ENCODE results near the gene GTF2IRD1. TPM values are rescaled to one million over a fixed set of nuclear protein-coding genes. Genes with fewer than 3 reads are reported as not detected.

The GTF2IRD1 gene
- total RNA-seq, 4 donors from 2014 or later, result 42.9 to 109 (median 77.0) TPM

DNA sequence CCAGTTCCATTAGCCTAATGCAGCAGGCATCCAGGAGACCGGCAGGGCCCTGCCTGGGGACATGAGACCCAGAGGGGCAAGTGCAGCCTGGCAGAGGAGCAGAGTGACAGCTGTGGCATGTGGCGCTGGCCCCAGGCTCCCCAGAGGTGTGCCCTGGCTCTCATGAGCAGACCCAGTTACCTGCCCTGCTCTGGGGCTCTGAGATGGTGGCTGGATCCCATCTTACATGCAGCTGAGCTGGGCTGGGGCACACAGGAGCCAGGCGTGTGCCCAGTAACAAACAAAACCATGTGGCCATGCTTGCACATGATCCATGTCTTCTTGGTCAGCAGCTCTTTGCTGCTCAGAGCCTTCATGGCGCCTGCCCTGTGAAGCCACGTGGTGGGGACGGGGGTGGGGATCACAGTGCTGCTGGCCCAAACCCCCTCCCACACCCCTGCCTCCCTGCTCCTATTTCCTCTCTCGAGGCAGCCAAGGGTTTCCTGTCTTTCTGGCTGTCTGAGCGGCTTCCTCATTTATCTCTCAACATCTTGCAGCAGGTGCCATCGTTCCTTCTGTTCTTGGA lies 163.6 kb downstream of the GTF2IRD1 start:
- peak overlapping the region; percentile 69 to 84 (median 74) for H3K27ac ChIP-seq
- H3K27me3 ChIP-seq, result no peaks in the 10 kb centered on the region
- in situ Hi-C loops (cut with MboI; ENCODE audit: low sequenced_read_pairs in 4 of 4) (loop anchor here in 1 of 4 donors (25.0 kb wide), 1 partner anchor 95 kb away; no protein-coding TSS in a partner anchor), intact Hi-C loops (cut with DNase I; ENCODE audit: low total_unique reads) (loop anchor here (5.0 kb wide), 1 partner anchor 55 kb away; no protein-coding TSS in a partner anchor)
- H3K4me1 ChIP-seq, result peaks cover 3 to 23% of the 10 kb centered on the region in 2 donors
- H3K4me3 ChIP-seq, result peak overlapping the region in 1 of 4 donors; percentile 10
- no peaks in the 10 kb centered on the region for H3K9me3 ChIP-seq
- peak; percentile 80 to 85 for ATAC-seq
- TF ChIP-seq, protein P1, sequence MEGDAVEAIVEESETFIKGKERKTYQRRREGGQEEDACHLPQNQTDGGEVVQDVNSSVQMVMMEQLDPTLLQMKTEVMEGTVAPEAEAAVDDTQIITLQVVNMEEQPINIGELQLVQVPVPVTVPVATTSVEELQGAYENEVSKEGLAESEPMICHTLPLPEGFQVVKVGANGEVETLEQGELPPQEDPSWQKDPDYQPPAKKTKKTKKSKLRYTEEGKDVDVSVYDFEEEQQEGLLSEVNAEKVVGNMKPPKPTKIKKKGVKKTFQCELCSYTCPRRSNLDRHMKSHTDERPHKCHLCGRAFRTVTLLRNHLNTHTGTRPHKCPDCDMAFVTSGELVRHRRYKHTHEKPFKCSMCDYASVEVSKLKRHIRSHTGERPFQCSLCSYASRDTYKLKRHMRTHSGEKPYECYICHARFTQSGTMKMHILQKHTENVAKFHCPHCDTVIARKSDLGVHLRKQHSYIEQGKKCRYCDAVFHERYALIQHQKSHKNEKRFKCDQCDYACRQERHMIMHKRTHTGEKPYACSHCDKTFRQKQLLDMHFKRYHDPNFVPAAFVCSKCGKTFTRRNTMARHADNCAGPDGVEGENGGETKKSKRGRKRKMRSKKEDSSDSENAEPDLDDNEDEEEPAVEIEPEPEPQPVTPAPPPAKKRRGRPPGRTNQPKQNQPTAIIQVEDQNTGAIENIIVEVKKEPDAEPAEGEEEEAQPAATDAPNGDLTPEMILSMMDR (IDR thresholded peaks at IDR 0.05 in 4 of 5, conservative IDR thresholded peaks at IDR 0.05 in 1 of 5), result no peak
- TF ChIP-seq POLR2A (IDR thresholded peaks at IDR 0.05), result no peak
- peak; percentile 78 to 87 for DNase-seq
- no peaks in the 10 kb centered on the region for H3K36me3 ChIP-seq

DNA sequence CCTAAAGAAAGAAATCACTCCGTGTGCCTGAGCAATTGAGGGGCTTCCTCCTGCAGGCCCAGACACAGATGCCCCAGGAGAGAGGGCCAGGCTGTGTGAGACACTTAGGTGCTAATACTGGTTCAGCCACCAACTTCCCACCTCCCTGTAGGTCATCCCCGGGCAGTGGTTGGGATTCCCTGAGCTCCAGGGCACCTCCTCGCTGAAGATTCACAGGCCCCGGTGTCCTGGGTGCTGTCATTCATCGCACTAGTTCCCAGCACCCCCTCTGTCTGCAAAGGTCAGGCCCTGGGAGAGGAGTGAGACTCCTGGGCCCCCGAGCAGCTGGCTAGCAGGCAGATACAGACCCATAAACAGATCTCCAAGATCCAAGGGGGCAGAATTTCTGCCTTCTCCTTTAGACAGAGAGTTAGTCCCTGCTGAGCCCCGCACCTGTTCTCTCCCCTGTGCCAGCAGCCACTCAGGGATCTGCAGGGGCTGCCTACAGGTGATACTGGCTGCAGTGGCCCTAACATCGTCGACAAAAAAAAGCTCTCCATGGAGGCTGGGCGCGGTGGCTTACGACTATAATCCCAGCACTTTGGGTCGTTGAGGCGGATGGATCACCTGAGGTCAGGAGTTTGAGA lies 165.6 kb downstream of the GTF2IRD1 start:
- Histone ChIP-seq H3K27me3 (no peaks in the 10 kb centered on the region), H3K9me3 (no peaks in the 10 kb centered on the region), H3K27ac (peak overlapping the region in 3 of 4 donors; percentile 26 to 57 (median 41)), H3K36me3 (no peaks in the 10 kb centered on the region), H3K4me3 (no peak overlapping the region), H3K4me1 (peaks cover 3 to 15% of the 10 kb centered on the region in 2 donors)
- DNase-seq (no peak), ATAC-seq (no peak)
- in situ Hi-C loops (cut with MboI; ENCODE audit: low sequenced_read_pairs in 4 of 4) (loop anchor here in 1 of 4 donors (25.0 kb wide), 1 partner anchor 93 kb away; no protein-coding TSS in a partner anchor), intact Hi-C loops (cut with DNase I; ENCODE audit: low total_unique reads) (loop anchor here (5.0 kb wide), 1 partner anchor 53 kb away; no protein-coding TSS in a partner anchor)
- TF ChIP-seq POLR2A (IDR thresholded peaks at IDR 0.05), result no peak
- TF ChIP-seq, protein P1 (IDR thresholded peaks at IDR 0.05 in 4 of 5, conservative IDR thresholded peaks at IDR 0.05 in 1 of 5), result no peak

DNA sequence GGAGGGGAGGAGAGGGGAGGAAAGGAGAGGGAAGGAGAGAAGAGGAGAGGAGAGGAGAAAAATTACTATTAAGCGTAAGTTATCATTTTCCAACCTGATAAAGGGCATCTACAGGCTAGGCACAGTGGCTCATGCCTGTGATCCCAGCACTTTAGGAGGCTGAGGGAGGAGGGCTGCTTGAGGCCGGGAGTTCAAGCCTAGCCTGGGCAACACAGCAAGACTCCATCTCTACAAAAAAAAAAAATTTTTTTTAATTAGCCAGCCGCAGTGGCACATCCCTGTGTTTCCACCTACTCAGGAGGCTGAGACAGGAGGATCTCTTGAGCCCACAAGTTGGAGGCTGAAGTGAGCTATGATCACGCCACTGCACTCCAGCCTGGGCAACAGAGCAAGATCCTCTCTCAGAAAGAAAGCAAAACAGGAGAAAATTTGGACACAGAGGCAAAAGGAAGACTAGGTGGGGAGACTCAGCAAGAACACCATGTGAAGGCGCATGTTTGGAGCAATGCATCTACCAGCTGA lies 168.6 kb downstream of the GTF2IRD1 start:
- no peak overlapping the region for H3K4me3 ChIP-seq
- no peaks in the 10 kb centered on the region for H3K9me3 ChIP-seq
- H3K27me3 ChIP-seq, result no peaks in the 10 kb centered on the region
- no peak overlapping the region for H3K27ac ChIP-seq
- no peak for DNase-seq
- peaks cover under 1 to 7% of the 10 kb centered on the region in 2 donors for H3K4me1 ChIP-seq
- in situ Hi-C loops (cut with MboI; ENCODE audit: low sequenced_read_pairs in 4 of 4) (loop anchor here in 1 of 4 donors (25.0 kb wide), 1 partner anchor 90 kb away; no protein-coding TSS in a partner anchor), intact Hi-C loops (cut with DNase I; ENCODE audit: low total_unique reads) (no loop called here)
- H3K36me3 ChIP-seq, result no peaks in the 10 kb centered on the region
- TF ChIP-seq, protein P1 (IDR thresholded peaks at IDR 0.05 in 4 of 5, conservative IDR thresholded peaks at IDR 0.05 in 1 of 5), result no peak
- no peak for TF ChIP-seq POLR2A (IDR thresholded peaks at IDR 0.05)
- ATAC-seq, result no peak

DNA sequence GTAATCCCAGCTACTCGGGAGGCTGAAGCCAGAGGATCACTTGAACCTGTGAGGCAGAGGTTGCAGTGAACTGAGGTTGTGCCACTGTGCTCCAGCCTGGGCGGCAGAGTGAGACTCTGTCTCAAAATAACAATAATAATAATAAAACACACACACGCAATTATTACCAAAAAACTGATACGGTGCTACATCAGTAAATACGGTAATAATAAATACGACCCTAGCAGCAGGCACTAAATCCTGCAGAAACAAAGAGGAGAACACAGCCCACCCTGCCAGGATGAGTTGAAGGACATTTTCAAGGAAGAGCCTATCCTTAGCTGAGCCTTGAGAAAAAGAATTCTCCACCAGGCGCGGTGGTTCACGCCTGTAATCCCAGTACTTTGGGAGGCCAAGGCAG lies 169.4 kb downstream of the GTF2IRD1 start:
- H3K4me3 ChIP-seq, result no peak overlapping the region
- no peaks in the 10 kb centered on the region for H3K36me3 ChIP-seq
- ATAC-seq (no peak), DNase-seq (no peak)
- no peaks in the 10 kb centered on the region for H3K27me3 ChIP-seq
- no peak overlapping the region for H3K27ac ChIP-seq
- intact Hi-C loops (cut with DNase I; ENCODE audit: low total_unique reads), result no loop called here
- in situ Hi-C loops (cut with MboI; ENCODE audit: low sequenced_read_pairs in 4 of 4), result loop anchor here in 1 of 4 donors (25.0 kb wide), 1 partner anchor 89 kb away; no protein-coding TSS in a partner anchor
- peaks cover 9% of the 10 kb centered on the region in 2 donors for H3K4me1 ChIP-seq
- no peaks in the 10 kb centered on the region for H3K9me3 ChIP-seq
- TF ChIP-seq, protein P1 (IDR thresholded peaks at IDR 0.05 in 4 of 5, conservative IDR thresholded peaks at IDR 0.05 in 1 of 5), result no peak
- no peak for TF ChIP-seq POLR2A (IDR thresholded peaks at IDR 0.05)

Data from gastrocnemius medialis (tissue), 4 donors.